SK-N-MC (cell line): ENCODE measurements around the gene PSMB8.

Experiments used
- EZH2 ChIP-seq: fragments of 200-600 bp; sonication (generic); IDR thresholded peaks from one replicate; pipeline ENCODE4 v1.6.1; 2017; ENCODE audit warnings: antibody characterized with exemption
- FOXP2 ChIP-seq: optimal IDR thresholded peaks from 2 replicates; pipeline ENCODE3; 2011; ENCODE audit warnings: mild to moderate bottlenecking, moderate library complexity; ENCODE audit not compliant: insufficient read depth; ENCODE audit errors: extremely low read length, control extremely low read depth
- POLR2AphosphoS5 ChIP-seq: IDR thresholded peaks from 2 replicates; pipeline ENCODE4 v1.6.1; 2012; ENCODE audit warnings: mild to moderate bottlenecking, low read depth, low read length, borderline replicate concordance

GRCh38 chr6:32890831-32891230 lies 47.0 kb upstream of the PSMB8 start:
- TF ChIP-seq EZH2 (no peak), FOXP2 (no peak), POLR2AphosphoS5 (no peak)
